SK-N-SH (cell line): ENCODE results near the gene SLC22A14.

Experiments
- CTCF ChIP-seq: fragments of 200-600 bp; sonication (generic); IDR thresholded peaks from 2 replicates; pipeline ENCODE4 v1.6.1; 2017; ENCODE audit warnings: antibody characterized with exemption, mild to moderate bottlenecking, moderate library complexity
- GABPA ChIP-seq: IDR thresholded peaks from 2 replicates; pipeline ENCODE4 v1.4.0; 2012; ENCODE audit warnings: low read depth, mild to moderate bottlenecking
- JUND ChIP-seq: IDR thresholded peaks from 2 replicates; pipeline ENCODE4 v1.4.0; 2012
- MXI1 ChIP-seq: IDR thresholded peaks from 2 replicates; pipeline ENCODE4 v1.6.1; 2012; ENCODE audit warnings: mild to moderate bottlenecking, low read depth, low read length, improper control_type of control experiment
- POLR2AphosphoS5 ChIP-seq: IDR thresholded peaks from 2 replicates; pipeline ENCODE4 v1.6.1; 2012; ENCODE audit warnings: low read depth, low read length
- RAD21 ChIP-seq: IDR thresholded peaks from 2 replicates; pipeline ENCODE4 v1.6.1; 2012; ENCODE audit warnings: mild to moderate bottlenecking, low read length
- REST ChIP-seq: IDR thresholded peaks from 2 replicates; pipeline ENCODE4 v1.6.1; 2012; ENCODE audit warnings: mild to moderate bottlenecking, low read depth, low read length, moderate library complexity
- SIN3A ChIP-seq: IDR thresholded peaks from 2 replicates; pipeline ENCODE4 v1.6.1; 2012; ENCODE audit warnings: low read depth, mild to moderate bottlenecking, low read length, moderate library complexity, borderline replicate concordance
- ZBTB33 ChIP-seq: IDR thresholded peaks from 2 replicates; pipeline ENCODE4 v1.4.0; 2012; ENCODE audit warnings: low read depth, borderline replicate concordance

- no peak for TF ChIP-seq POLR2AphosphoS5
- no peak for TF ChIP-seq JUND
- no peak for TF ChIP-seq MXI1
- no peak for TF ChIP-seq ZBTB33
- TF ChIP-seq CTCF, result no peak
- no peak for TF ChIP-seq REST
- TF ChIP-seq RAD21, result no peak
- no peak for TF ChIP-seq SIN3A
- no peak for TF ChIP-seq GABPA
Observed at GRCh38 chr3:38365469-38366062, 83.5 kb downstream of the SLC22A14 start.
